Stimulated activated CD4-positive, alpha-beta T cell treated with anti-CD3 and anti-CD28 coated beads, Interleukin-4, amount 100 ng/mL, for 1 hour (primary cell): ENCODE results near the gene NRG2.

Source experiments
- DNase-seq: peaks from one replicate; pipeline ENCODE4 v3.0.0-alpha.2; 2020

NRG2 gene

DNA sequence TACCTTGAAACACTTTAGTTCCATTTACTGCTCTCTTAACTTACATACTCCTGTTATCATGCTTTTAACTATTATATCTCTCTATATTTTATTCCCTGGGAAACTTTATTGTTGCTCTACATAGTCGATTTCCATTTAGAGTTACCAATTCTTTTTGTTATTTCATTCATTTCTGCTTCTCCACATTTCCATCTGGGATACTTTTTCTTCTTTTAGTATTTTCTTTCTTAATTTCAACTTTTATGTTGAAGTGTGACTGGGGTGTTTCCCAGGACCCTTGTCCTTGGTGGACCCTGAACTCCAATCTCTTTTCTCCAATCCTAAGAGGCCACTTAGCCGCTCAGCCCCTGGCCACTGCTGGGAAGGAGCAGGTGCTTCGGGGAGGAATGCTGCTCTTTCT is 211.5 kb downstream of the NRG2 start:
- no peak for DNase-seq

DNA sequence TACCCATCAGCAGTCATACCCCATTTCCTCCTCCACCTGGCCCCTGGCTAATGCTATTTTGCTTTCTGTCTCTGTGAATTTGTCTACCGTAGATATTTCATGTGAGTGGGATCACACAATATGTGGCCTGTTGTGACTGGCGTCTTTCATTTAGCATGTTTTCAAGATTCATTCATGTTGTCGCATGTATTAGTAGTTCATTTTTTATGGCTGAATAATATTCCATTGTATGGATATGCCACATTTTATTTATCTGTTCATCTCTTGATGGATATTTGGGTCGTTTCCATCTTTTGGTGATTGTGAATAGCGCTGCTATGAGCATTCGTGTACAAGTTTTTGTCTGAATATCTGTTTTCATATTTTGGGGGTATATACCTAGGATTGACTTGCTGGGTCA is 213.6 kb downstream of the NRG2 start:
- DNase-seq: no peak

DNA sequence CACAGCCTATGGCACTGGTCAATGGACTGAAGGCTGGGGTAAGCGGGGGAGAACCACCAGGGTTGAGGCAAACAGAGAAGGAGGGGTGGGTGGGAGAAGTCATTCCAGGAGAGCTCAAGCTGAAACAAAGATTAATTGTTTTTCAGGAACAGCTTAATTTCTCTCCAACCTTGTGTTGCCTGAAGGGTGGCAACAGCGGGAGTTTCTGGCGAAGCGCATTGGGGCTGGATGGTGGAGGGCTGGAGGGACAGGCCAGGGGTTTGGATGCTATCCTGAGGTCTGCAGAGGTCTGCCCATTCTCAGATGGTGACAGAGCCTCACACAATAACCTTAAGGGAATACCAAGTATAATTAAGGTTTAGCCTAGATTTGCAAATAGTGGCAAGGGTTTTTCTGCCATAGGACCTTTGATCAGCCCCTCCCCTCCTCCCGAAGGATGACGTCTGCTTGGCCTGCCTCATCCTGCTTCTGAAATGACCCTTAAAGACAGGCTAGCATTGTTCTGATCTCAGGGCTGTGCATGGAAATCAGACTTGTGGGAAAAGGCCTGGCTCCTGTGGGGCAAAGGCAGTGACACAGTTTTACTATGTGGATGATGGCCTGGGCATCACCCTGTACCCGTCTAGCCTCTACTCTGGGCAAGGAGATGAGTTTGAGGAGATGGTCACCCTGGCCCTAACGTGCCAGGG is 214.7 kb downstream of the NRG2 start:
- no peak for DNase-seq

DNA sequence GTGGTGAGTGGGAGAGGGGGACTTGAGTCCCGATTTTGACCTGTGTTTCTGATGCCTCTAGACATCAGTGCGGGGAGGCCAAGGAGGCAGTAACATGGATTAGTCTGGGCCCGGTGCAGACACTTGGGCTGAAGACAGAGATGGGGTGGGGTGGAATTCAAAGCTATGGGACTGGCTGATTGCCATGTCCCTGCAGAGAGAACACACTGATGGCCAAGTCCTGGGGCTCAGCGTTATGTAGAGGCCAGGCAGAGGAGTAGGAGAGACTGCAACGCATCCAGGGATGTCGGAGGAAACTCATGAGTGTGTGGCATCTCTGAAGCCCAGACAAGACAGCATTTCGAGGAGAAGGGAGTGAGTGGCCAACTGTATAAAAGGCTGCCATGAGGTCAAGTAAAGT is 217.4 kb downstream of the NRG2 start:
- DNase-seq: no peak

DNA sequence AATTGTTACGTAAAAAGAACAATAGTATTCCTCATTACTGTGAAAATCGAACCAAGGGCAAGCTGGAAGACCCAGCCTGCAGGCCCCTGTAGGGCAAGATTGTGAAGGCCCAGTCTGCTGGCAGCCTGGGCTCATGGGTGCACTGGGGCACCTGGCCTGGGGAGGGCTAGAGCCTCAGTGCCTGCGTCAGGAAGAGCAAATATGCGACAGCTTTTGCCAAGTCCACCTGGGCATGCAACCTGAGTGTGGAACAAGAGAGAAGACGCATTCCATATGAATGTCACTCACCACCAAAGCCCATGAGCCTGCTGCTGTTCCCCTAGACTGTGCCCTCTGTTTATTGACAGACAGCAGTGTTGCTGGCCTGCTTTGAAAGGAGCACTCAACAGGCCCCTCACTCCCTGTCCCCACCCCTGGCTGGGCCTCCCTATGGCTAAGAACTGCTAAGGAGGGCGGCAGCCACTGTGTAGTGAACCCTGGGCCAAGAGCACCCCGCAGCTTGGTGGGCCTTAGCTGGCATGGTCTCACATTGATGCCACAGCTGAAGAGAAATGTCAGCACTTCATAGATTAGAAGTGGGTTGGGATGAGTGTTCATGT is 219.2 kb downstream of the NRG2 start:
- DNase-seq: no peak

DNA sequence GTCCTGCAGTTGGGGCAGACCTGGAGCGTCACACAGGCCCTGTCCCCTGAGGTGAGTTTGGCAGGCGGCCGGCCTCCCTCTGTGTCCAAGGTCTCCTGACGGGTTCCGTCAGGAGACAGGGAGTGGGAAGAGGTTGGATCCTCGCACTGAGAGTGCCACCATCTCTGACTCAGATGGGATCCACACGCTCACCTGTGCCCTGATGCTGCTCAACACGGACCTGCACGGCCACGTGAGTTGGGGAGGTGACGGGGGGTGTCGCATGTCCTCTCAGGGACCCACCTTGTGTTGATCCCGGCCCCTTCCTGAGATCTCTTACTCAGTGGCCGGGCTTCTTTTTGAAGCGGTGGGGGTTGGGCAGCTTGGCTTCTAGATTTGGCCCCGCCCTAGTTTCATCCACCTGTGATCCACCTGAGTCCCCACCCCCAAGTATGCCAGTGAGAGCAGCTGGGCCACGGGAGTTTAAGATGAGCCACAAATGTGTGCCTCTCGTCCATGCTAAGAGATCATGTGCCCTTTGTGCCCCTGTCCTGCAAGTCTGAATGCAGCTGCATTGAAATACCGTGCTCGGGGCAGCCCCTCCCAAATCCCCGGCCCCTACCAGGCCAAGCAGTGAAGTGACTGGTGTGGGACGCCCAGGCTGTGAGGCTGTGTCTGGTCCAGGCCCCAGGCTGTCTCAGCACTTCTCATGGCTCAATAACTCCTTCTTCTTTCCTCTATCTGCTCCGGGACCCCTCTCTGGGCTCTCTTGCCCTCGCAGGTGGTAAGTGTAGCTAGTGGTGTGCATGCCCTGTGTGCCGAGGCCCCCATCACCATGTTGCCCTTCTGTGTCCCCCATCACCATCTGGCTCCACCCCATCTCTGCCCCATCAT is 220.3 kb downstream of the NRG2 start:
- DNase-seq: no peak

DNA sequence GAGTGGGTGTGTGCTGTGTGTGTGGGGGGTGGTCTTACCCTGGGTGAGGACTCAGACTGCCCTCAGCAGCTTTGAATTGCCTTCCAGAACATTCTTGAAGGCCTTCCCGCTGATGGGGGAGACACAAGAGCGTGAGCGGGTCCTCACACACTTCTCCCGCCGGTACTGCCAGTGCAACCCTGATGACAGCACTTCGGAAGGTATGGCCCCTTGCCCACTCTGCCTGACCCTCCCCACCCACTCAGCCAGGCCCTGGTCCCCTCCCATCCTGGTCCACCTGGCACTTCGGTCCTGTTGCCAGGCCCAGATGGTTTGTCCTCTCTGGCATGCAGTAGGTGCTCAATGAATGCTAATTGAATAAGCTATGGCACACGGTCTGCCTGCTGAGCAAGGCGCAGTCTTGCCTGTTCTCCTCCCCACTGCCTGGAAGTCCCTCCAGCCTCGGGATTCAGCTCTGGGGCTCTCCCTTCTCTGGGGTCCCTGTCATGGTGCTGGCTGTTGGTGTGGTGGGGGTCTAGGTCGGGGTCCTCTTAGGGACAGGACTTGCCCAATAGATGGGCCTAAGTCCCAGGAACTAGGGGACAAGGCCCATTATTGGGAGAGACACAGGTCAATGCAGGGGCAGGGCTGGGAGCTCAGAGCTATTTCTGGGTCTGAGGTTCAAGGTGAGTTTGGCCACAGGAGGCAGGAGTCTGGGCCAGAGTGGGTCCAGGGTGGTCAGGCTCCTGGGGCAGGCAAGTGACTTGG is 221.1 kb downstream of the NRG2 start:
- no peak for DNase-seq

DNA sequence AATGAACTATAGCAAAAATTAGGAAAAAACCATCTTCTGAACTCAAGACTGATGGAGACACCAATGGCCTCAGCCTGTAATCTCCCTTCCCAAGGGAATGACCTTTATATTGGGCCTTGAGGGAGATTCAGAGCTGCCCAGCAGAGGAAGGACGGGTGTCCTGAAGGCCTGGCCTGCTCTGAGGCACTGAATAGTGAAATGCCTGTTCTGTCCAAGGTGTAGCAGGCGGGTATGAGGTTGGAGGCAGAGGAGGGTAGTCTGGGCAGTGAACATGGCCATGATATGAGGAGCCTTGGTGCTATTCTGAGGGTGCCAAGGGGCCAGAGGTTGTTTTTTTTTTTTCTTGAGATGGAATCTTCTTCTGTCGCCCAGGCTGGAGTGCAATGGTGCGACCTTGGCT is 222.5 kb downstream of the NRG2 start:
- DNase-seq: no peak

DNA sequence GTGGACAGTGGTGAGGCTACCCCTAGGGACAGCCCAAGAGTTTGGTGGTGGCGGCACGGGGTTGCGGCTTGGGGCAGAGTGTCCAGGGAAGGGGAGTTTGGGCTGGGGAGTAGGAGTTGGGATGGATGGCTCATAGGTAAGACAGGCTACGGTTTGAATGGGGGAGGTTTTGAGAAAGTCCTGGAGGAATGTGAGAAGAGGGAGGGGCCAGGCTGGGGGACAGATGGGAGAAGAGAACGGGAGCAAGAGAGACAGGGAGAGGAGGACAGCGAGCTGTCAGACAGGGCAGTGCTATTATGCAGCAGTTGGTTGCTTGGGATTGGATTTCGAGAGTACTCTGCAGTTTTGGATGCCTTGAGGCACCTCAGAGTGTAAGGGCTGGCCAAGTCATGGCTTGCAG is 223.0 kb downstream of the NRG2 start:
- DNase-seq: no peak

DNA sequence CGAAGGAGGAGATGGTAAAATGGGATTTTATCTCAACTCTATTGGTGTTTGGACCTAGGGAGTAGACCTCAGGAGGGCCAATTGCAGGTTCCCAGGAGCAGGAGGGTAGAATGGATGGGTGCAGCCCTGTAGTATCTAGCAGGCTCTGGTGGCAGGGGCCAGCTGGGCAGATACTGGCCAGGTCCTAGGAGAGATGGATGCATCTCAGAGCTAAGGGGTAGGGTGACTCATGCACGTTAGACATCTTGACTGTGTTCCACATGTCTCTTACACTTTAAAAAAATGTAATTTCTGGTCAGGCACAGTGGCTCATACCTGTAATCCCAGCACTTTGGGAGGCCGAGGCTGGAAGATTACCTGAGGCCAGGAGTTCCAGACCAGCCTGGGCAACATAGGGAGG is 225.1 kb downstream of the NRG2 start:
- DNase-seq: no peak

DNA sequence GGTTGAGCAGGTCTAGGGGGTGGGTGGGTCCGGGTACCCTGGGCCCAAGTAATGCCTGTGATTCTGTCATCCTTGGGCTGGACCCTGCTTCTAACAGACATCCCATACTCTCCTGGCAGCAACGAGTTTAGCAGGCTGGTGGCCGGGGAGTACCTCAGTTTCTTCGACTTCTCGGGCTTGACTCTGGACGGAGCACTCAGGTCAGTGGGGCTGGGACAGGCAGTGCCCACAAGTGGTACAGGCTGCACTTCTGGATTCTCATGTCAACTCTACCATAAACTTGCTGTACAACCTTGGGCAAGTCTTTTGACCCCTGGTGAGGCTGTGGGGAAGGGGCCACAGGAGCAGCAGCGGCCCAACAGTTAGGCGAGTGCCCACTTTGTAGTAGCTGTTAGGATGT is 225.7 kb downstream of the NRG2 start:
- DNase-seq: no peak

DNA sequence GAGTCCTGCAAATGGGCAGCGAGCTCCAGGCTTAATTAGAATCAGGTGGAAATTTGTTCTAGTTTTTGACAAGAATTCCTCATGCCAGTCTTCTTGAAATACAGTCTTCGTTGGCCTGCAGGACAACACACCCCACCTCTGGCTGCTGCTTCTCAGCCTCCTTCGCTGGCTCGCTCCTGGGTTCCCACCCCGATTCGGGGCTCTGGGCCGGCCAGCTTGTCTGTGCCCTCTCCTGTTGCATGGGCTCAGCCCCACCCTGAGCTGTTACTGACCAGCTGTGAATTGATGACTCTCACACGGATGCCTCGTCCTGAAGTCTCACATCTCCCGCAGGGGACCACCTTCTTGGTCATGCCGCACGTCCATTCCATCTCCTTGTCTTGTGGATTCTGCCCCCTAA is 226.5 kb downstream of the NRG2 start:
- DNase-seq: no peak

DNA sequence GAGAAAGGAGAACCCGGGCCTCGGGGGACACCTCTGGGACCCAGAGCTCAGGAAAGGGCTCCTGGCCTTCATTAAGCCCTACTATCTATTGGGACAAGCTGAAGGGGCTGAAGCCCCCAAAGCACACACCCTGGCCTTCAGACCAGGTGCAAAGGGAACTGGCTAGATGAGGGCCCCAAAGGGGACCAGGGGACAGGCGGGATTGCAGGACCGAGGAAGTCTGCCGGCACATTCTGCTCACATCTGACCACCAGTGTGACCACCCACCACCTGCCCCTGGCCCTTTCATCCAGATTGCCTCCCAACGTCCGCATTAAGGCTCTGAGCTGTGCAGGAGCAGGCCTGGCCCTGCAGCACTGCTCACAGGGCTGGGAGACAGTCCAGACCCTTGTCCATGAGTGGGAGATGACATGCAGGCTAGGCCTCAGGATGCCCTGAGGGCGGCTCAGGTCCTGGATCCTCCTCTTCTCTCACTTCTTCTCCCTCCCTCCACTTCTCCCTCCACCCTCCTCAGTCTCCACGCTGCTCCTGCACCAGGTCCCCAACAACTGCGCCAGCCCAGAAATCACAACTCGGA is 228.3 kb downstream of the NRG2 start:
- DNase-seq: no peak

DNA sequence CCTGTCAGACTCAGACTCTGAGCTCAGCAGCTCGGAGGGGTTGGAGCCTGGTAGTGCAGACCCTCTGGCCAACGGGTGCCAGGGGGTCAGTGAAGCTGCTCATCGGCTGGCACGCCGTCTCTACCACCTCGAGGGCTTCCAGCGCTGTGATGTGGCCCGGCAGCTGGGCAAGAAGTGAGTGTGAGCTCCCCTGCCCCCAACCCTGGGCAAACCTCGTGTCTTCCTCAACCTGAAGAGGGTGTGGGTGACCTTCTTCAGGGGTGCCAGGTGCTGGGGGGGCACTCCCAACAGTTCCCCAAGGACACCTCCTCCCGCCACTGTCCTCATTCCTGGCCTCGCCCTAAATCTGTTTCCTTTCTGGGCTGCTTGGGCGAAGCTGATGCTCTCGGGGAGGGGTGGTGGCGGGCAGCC is 228.9 kb downstream of the NRG2 start:
- no peak for DNase-seq

DNA sequence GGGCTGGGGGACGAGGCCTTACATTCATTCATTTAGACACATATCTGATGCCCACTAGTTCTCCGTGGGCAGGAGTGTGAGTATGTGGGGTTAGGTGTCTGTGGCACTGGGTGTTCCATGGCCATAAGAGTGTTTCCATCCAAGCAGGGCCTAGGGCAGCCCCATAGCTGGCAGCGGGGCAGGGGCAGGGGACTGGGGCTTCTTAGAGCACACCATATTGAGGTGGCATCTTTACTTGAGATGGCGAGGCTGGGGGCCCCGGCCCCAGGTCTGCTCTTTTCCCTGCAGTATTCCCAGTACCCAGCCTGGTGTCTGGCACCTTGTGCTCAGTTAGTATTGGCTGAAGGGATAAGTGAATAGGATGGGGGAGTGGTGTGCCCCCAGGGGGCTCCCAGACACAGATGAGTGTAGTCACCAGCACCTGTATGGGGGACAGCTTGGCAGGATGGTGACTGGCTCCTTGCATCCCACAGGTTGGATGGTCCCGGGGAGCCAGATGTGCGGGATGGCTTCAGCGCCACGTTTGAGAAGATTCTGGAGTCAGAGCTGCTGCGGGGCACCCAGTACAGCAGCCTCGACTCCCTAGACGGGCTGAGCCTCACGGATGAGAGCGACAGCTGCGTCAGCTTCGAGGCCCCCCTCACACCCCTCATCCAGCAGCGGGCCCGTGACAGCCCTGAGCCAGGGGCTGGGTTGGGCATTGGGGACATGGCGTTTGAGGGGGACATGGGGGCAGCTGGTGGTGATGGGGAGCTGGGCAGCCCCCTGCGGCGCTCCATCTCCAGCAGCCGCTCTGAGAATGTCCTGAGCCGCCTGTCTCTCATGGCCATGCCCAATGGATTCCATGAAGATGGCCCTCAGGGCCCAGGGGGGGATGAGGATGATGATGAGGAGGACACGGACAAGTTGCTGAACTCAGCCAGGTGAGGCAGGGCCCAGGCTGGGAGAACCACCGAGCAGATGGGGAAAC is 230.0 kb downstream of the NRG2 start:
- no peak for DNase-seq

DNA sequence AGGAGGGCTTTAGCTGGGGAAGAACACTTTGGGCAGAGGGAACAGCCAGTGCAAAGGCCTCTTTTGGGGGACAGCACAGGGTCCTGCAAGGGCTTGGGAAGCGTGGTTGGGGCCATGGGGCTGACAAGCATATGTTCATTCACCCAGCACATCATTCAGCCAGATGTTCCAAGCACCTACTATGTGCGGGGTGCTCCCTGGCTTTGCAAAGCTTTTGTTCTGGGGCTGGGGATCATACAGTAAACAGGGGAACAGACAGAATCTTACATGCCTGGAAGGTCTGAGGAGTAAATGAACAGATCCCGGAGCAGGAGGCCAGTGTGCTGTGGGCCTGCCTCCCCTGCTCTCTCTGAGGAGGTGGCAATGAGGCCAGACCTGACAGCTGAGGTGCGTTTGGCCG is 230.8 kb downstream of the NRG2 start:
- no peak for DNase-seq

DNA sequence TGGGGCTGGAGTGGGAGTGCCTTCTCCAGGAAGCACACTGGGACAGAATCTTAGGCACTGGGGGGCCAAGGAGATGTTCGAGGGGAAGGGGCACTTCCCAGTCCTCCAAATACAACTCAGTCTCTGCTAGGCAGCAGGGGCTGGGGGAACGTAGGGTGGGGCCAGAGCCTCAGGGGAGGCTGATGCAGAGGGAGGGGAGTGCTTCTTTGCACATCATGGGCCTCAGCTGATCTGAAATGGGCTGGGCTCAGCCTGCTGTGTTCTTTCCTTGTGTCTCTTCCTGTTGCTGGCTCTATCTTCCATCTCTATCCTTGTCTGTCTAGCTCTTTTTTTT is 231.9 kb downstream of the NRG2 start:
- no peak for DNase-seq

DNA sequence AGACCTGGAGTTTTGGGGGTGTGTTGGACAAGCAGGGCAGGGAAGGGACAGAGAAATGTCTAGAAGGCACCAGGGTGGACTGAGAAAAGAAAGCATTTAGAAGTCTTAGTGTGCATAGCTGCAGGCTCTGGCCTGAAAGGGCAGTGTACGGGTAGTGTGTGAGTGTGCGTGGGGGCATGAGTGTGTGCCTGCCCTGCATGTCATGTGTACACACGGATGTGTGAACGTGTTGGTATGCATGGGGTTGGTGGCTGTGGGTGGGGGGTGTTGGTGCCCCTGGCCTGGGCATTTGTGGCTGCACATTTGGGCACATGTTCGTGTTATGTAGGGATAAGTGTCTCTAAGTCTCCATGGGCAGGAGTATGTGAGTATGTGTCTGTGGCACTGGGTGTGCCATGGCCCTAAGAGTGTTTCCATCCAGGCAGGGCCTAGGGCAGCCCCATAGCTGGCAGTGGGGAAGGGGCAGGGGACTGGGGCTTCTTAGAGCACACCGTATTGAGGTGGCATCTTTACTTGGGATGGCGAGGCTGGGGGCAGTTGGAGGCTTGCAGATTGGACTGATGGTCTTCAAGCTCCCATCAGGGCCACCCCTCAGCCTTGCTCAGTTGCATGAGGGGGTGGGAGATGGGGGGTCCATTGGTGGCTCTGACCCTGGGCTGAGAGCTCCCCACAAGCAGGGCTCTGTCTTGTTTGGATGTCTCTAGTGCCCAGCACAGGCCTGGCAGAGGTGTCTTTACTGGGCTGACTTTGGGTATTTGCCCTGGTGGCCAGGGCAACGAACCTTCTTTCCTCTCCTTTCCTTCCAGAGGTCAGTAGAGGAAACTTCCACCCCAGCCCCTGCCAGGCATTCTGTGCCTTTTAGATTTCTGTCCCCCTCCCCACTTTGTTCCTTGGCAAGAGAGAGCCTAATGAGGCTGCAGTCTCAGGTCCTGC is 232.5 kb downstream of the NRG2 start:
- DNase-seq: no peak

DNA sequence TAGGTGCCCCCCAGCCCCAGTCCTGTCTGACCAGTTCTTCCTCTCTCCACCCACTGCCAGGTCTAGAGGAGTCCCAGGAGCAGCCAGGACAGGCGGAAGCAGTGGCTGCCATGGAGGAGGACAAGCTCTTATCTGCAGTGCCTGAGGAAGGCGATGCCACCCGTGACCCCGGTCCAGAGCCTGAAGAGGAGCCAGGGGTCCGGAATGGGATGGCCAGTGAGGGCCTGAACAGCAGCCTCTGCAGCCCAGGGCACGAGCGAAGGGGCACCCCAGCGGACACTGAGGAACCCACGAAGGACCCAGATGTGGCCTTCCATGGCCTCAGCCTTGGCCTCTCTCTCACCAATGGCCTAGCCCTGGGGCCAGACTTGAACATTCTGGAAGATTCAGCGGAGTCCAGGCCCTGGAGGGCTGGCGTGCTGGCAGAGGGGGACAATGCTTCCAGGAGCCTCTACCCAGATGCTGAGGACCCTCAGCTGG is 233.7 kb downstream of the NRG2 start:
- DNase-seq: no peak

DNA sequence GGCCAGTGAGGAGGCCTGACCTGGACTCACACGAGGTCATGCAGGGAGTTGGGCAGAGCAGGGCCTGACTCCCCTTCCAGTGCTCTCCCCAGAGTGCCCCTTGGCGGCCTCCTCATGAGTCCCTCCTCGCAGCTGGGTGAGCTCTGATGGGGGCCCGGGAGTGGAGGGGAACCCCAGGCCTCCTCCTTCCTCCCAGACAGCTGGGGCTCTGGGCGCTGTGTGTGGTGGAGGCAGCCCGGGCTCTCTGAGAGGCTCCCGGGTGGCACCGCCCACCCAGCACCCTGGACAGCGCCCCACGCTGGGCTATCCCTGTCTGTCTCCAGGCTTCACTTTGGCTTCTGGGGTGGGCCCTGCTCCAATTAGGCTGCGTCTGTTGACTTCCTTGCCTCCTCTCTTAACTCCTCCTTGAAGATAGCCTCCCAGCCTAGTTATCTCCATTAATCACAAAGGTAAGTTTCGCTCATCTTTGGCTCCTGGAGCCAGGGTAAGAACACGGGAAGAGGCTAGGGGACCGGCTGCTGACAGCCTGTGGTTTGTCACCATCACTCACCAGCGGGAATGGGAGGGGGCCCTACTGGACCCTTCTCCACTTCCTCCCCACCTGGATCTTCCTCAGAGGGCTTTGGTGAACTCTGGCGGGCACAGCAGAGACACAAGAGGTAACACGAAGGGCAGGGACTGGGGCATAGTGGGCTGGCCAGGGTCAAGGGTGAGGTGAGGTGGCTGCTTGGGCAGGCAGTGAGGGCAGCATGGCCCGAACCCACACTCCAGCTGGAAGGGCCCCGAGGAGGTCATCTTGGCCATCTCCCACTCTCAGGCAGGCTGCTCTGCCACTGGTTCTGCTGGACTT is 234.4 kb downstream of the NRG2 start:
- peak; percentile 29 for DNase-seq
